K562 (cell line): ENCODE data around the gene AURKB. TPM values are rescaled to one million over a fixed set of nuclear protein-coding genes. Genes with fewer than 3 reads are reported as not detected.

Experiments used
- ETV6 ChIP-seq, 3 experiments: fragments of 150-350 bp in 1 of 3; sonication (generic) in 1 of 3; formaldehyde crosslinking in 1 of 3; IDR thresholded peaks; 2 replicates each; pipeline versions ENCODE4 v1.6.1 to v1.8.0; 2014 to 2022; ENCODE audit warnings: borderline replicate concordance in 2 of 3, low read depth in 2 of 3, antibody characterized with exemption in 1 of 3, low read length in 1 of 3, mild to moderate bottlenecking in 1 of 3, missing genetic modification reagents in 1 of 3
- FOXA3 ChIP-seq, 2 experiments: fragments of 450-650 bp in 1 of 2; sonication (generic) in 1 of 2; formaldehyde crosslinking; IDR thresholded peaks in 1 of 2; conservative IDR thresholded peaks in 1 of 2; 2 replicates each; pipeline versions ENCODE4 v1.4.0 to v1.8.0; 2020 to 2022; ENCODE audit warnings: mild to moderate bottlenecking in 2 of 2, missing genetic modification reagents in 1 of 2
- GABPA ChIP-seq: fragments of 200-800 bp; sonication (Bioruptor generic); conservative IDR thresholded peaks from 2 replicates; pipeline ENCODE4 v1.6.1; 2016; ENCODE audit warnings: low read depth, missing genetic modification characterization, missing compliant biosample characterization
- GABPB1 ChIP-seq: sonication (generic); formaldehyde crosslinking; IDR thresholded peaks from 2 replicates; pipeline ENCODE4 v1.8.0; 2022; ENCODE audit warnings: mild to moderate bottlenecking, missing genetic modification reagents
- GTF2F1 ChIP-seq: IDR thresholded peaks from 2 replicates; pipeline ENCODE4 v1.6.1; 2011; ENCODE audit warnings: low read depth, low read length, improper control_type of control experiment
- HBP1 ChIP-seq: fragments of 450-650 bp; formaldehyde crosslinking; IDR thresholded peaks from 2 replicates; pipeline ENCODE4 v1.4.0; 2022; ENCODE audit warnings: missing genetic modification characterization
- HIVEP1 ChIP-seq: fragments of 250-450 bp; sonication (Bioruptor Pico); IDR thresholded peaks from 2 replicates; pipeline ENCODE4 v1.4.0; 2020; ENCODE audit warnings: mild to moderate bottlenecking
- KLF16 ChIP-seq: IDR thresholded peaks from 2 replicates; pipeline ENCODE4 v1.6.1; 2016; ENCODE audit warnings: antibody characterized with exemption
- MEF2D ChIP-seq: conservative IDR thresholded peaks from 2 replicates; pipeline ENCODE4 v1.6.1; 2016; ENCODE audit warnings: low read depth, missing genetic modification characterization, missing compliant biosample characterization
- MTF1 ChIP-seq: fragments of 250-450 bp; sonication (Bioruptor Pico); IDR thresholded peaks from 2 replicates; pipeline ENCODE4 v1.9.0; 2021; ENCODE audit warnings: moderate library complexity, mild to moderate bottlenecking, inconsistent platforms, borderline replicate concordance
- PHF8 ChIP-seq: fragments of 200-600 bp; sonication (generic); IDR thresholded peaks from 2 replicates; pipeline ENCODE4 v1.6.1; 2012; ENCODE audit warnings: mixed run types, mild to moderate bottlenecking, inconsistent platforms, low read length, moderate library complexity, borderline replicate concordance
- POLR2H ChIP-seq: IDR thresholded peaks from 2 replicates; pipeline ENCODE4 v1.6.1; 2016; ENCODE audit warnings: missing genetic modification characterization, low read depth, mild to moderate bottlenecking, control low read depth, missing compliant biosample characterization, moderate library complexity
- POLR3G ChIP-seq: IDR thresholded peaks from 2 replicates; pipeline ENCODE4 v1.6.1; 2011; ENCODE audit not compliant: insufficient read length, insufficient replicate concordance; ENCODE audit errors: extremely low read depth
- RBM25 ChIP-seq: fragments of 200-400 bp; formaldehyde crosslinking; IDR thresholded peaks from 2 replicates; pipeline ENCODE4 v1.6.1; 2018; ENCODE audit warnings: low read length, low read depth, moderate library complexity; ENCODE audit not compliant: severe bottlenecking
- SMAD3 ChIP-seq: fragments of 450-650 bp; formaldehyde crosslinking; conservative IDR thresholded peaks from 2 replicates; pipeline ENCODE4 v1.4.0; 2020; ENCODE audit warnings: mild to moderate bottlenecking
- SMC3 ChIP-seq: conservative IDR thresholded peaks from 2 replicates; pipeline ENCODE4 v1.6.1; 2011; ENCODE audit warnings: low read depth, low read length, improper control_type of control experiment; ENCODE audit not compliant: insufficient read depth
- THRB ChIP-seq: fragments of 450-650 bp; formaldehyde crosslinking; conservative IDR thresholded peaks from 2 replicates; pipeline ENCODE4 v1.4.0; 2022; ENCODE audit warnings: mild to moderate bottlenecking, missing genetic modification characterization
- ZBTB12 ChIP-seq: fragments of 250-450 bp; sonication (Bioruptor Pico); IDR thresholded peaks from 2 replicates; pipeline ENCODE4 v1.4.0; 2020
- ZKSCAN8 ChIP-seq: fragments of 200-800 bp; sonication (Bioruptor generic); IDR thresholded peaks from 2 replicates; pipeline ENCODE4 v1.6.1; 2016; ENCODE audit warnings: missing genetic modification characterization, missing compliant biosample characterization
- ZNF217 ChIP-seq: sonication (generic); formaldehyde crosslinking; IDR thresholded peaks from 2 replicates; pipeline ENCODE4 v1.8.0; 2022; ENCODE audit warnings: mild to moderate bottlenecking, missing genetic modification reagents
- polyA plus RNA-seq, 8 experiments: library from polyadenylated mRNA; depleted of rRNA in 4 of 8; stranded (reverse) in 5 of 8; unstranded in 3 of 8; fragments of >200 nt; fragmentation: Nextera tagmentation in 2 of 8; fragmentation: Illumina TruSeq in 1 of 8; extraction: Ambion mirVana in 2 of 8; extraction: Trizol in 1 of 8; gene quantifications; 2 replicates each; pipeline versions ENCODE4 v1.2.1 to v1.2.3, GENCODE V29; 2011 to 2014; ENCODE audit warnings: inconsistent platforms in 1 of 8, missing spikeins in 1 of 8
- total RNA-seq, 7 experiments: library from RNA; depleted of rRNA in 6 of 7; stranded (reverse); fragments of >200 nt in 6 of 7; fragmentation: Illumina TruSeq in 2 of 7; extraction: Trizol in 2 of 7; gene quantifications; 2 replicates each; pipeline versions ENCODE4 v1.2.1 to v1.2.3, GENCODE V29; 2011 to 2021; ENCODE audit warnings: low replicate concordance in 1 of 7
- TF ChIP-seq, protein P1 (sequence below): fragments of 250-450 bp; sonication (Bioruptor Pico); IDR thresholded peaks from 2 replicates; pipeline ENCODE4 v1.9.0; 2021; ENCODE audit warnings: mild to moderate bottlenecking

The AURKB gene
- total and polyA plus RNA-seq, 9 of the 15 experiments (the other 6 are each of a cell fraction or from before 2014, with no cell fraction given), result 27.2 to 114 (median 74.8) TPM

DNA sequence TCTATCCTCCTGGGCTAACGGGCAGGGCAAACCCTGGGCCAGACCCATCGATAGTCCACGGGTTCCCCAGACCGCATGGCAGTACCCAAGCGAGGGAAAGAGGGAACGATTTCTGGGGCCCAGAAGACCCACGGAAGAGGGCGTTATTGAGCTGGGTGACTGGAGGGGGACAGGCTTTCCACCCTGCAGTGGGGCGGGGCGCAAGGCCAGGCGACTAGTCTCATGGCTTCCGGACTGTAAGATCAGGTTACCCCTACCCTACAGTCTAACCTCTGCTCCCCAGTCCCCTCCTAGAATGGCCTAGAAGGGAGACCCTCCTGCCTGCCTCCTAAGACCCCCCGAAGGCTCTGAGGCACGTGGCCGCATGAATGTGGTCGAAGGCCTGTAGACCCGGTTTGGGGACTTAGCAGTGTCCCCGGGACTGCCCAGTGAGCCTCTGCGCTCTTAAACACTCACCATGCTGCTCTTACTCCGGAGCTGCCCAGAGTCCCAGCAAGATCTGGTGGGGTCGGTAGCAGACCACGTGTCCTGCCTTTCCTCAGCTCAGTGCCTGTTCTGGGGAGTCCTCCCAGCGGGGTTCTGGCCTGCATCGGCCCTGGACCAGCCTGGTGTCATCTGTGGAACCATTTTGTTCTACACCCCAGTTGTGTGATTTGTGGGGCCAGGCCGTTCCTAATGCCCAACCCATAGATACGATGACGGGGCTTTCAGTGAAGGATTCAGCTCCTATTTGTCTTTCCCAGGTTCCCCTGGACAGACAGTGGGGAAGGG lies 13.2 kb upstream of the AURKB start (continued):
- TF ChIP-seq GABPA (tag) (no peak), THRB (CRISPR knock-in tag) (no peak), ETV6 (IDR thresholded peaks at IDR 0.05; ENCODE audit: borderline replicate concordance in 1 of 2, low read depth in 2 of 2, low read length in 1 of 2) (no peak), ETV6 (CRISPR knock-in tag; IDR thresholded peaks at IDR 0.05; ENCODE audit: borderline replicate concordance) (no peak), FOXA3 (CRISPR knock-in tag; conservative IDR thresholded peaks at IDR 0.05 in 1 of 2, IDR thresholded peaks at IDR 0.05 in 1 of 2) (no peak), MTF1 (CRISPR knock-in tag) (no peak), SMAD3 (CRISPR knock-in tag) (no peak), MEF2D (no peak), HBP1 (CRISPR knock-in tag) (0 out of 2 replicates have a peak, but pooled peaks have one; percentile 49), GABPB1 (CRISPR knock-in tag) (no peak), POLR2H (no peak), PHF8 (peak; percentile 9; the same call in 1 of the 2 replicates), POLR3G (no peak), KLF16 (no peak), SMC3 (0 out of 2 replicates have a peak, but pooled peaks have one; percentile 10), ZNF217 (CRISPR knock-in tag) (no peak), ZKSCAN8 (CRISPR knock-in tag) (no peak), RBM25 (no peak), GTF2F1 (no peak), HIVEP1 (CRISPR knock-in tag) (no peak), ZBTB12 (CRISPR knock-in tag) (no peak)
- TF ChIP-seq, protein P1, sequence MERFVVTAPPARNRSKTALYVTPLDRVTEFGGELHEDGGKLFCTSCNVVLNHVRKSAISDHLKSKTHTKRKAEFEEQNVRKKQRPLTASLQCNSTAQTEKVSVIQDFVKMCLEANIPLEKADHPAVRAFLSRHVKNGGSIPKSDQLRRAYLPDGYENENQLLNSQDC, result no peak
